ENCODE data around the gene MPZL3. TPM values are rescaled to one million over a fixed set of nuclear protein-coding genes. Genes with fewer than 3 reads are reported as not detected.

MPZL3 gene
- total and polyA plus RNA-seq, 4 donors = 2.5 to 6.9 (median 3.5) TPM

DNA sequence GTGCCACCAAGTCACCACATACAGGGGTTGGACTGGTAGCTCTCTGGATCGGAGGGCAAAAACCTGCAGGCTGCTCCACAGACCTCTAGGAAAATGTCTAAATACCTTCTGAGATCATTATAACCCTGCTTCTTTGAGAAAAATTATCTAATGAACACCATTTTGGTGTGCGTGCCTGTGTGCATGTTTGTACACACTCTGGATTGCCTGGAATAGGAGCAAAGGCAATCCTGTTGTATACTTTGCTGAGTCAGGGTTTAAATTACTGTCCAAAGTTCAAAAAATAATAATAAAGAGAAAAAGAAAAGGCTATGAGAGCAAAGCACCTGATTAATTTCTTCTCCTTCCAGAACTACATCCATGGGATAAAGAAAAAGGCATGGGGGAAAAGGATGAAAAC is 38.4 kb downstream of the MPZL3 start:
- Histone ChIP-seq H3K4me1 (ENCODE audit: control insufficient read depth in 4 of 4, insufficient read depth in 4 of 4, low read length in 3 of 4) (peaks cover 9 to 28% (median 19%) of the 10 kb centered on the region in 4 donors), H3K27me3 (ENCODE audit: control insufficient read depth in 4 of 4, insufficient read depth in 4 of 4, low read length in 3 of 4) (no peaks in the 10 kb centered on the region), H3K27ac (ENCODE audit: low read depth in 1 of 2, low read length in 2 of 2) (peak overlapping the region; percentile 2 to 62), H3K9me3 (ENCODE audit: control insufficient read depth in 4 of 4, low read length in 3 of 4) (no peaks in the 10 kb centered on the region), H3K4me3 (ENCODE audit: low read depth in 1 of 3, low read length in 3 of 3) (no peak overlapping the region), H3K9ac (ENCODE audit: low read depth in 1 of 2, low read length in 2 of 2) (no peak overlapping the region), H3K36me3 (ENCODE audit: control insufficient read depth in 4 of 4, insufficient read depth in 3 of 4, low read depth in 1 of 4, low read length in 3 of 4) (no peaks in the 10 kb centered on the region)
- 55% methylated on average over 2 of the region's 2 CpGs for WGBS
- TF ChIP-seq, protein P1, sequence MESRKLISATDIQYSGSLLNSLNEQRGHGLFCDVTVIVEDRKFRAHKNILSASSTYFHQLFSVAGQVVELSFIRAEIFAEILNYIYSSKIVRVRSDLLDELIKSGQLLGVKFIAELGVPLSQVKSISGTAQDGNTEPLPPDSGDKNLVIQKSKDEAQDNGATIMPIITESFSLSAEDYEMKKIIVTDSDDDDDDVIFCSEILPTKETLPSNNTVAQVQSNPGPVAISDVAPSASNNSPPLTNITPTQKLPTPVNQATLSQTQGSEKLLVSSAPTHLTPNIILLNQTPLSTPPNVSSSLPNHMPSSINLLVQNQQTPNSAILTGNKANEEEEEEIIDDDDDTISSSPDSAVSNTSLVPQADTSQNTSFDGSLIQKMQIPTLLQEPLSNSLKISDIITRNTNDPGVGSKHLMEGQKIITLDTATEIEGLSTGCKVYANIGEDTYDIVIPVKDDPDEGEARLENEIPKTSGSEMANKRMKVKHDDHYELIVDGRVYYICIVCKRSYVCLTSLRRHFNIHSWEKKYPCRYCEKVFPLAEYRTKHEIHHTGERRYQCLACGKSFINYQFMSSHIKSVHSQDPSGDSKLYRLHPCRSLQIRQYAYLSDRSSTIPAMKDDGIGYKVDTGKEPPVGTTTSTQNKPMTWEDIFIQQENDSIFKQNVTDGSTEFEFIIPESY (IDR thresholded peaks at IDR 0.05) = no peak
- no peak for TF ChIP-seq EGR1 (IDR thresholded peaks at IDR 0.05; ENCODE audit: low read depth in 2 of 2)
- TF ChIP-seq SP1 (IDR thresholded peaks at IDR 0.05) = no peak
- TF ChIP-seq, protein P2, sequence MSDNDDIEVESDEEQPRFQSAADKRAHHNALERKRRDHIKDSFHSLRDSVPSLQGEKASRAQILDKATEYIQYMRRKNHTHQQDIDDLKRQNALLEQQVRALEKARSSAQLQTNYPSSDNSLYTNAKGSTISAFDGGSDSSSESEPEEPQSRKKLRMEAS (IDR thresholded peaks at IDR 0.05) = no peak
- TF ChIP-seq, protein P3, sequence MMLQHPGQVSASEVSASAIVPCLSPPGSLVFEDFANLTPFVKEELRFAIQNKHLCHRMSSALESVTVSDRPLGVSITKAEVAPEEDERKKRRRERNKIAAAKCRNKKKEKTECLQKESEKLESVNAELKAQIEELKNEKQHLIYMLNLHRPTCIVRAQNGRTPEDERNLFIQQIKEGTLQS (IDR thresholded peaks at IDR 0.05) = no peak
- no peak for TF ChIP-seq NR2F2 (IDR thresholded peaks at IDR 0.05)
- TF ChIP-seq GABPA (IDR thresholded peaks at IDR 0.05 in 1 of 2, conservative IDR thresholded peaks at IDR 0.05 in 1 of 2) = no peak
- TF ChIP-seq, protein P4, sequence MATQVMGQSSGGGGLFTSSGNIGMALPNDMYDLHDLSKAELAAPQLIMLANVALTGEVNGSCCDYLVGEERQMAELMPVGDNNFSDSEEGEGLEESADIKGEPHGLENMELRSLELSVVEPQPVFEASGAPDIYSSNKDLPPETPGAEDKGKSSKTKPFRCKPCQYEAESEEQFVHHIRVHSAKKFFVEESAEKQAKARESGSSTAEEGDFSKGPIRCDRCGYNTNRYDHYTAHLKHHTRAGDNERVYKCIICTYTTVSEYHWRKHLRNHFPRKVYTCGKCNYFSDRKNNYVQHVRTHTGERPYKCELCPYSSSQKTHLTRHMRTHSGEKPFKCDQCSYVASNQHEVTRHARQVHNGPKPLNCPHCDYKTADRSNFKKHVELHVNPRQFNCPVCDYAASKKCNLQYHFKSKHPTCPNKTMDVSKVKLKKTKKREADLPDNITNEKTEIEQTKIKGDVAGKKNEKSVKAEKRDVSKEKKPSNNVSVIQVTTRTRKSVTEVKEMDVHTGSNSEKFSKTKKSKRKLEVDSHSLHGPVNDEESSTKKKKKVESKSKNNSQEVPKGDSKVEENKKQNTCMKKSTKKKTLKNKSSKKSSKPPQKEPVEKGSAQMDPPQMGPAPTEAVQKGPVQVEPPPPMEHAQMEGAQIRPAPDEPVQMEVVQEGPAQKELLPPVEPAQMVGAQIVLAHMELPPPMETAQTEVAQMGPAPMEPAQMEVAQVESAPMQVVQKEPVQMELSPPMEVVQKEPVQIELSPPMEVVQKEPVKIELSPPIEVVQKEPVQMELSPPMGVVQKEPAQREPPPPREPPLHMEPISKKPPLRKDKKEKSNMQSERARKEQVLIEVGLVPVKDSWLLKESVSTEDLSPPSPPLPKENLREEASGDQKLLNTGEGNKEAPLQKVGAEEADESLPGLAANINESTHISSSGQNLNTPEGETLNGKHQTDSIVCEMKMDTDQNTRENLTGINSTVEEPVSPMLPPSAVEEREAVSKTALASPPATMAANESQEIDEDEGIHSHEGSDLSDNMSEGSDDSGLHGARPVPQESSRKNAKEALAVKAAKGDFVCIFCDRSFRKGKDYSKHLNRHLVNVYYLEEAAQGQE (IDR thresholded peaks at IDR 0.05) = no peak
- TF ChIP-seq FOXA1 (IDR thresholded peaks at IDR 0.05) = peak; percentile 43
- TF ChIP-seq YY1 (IDR thresholded peaks at IDR 0.05) = peak; percentile 21
- TF ChIP-seq, protein P5, sequence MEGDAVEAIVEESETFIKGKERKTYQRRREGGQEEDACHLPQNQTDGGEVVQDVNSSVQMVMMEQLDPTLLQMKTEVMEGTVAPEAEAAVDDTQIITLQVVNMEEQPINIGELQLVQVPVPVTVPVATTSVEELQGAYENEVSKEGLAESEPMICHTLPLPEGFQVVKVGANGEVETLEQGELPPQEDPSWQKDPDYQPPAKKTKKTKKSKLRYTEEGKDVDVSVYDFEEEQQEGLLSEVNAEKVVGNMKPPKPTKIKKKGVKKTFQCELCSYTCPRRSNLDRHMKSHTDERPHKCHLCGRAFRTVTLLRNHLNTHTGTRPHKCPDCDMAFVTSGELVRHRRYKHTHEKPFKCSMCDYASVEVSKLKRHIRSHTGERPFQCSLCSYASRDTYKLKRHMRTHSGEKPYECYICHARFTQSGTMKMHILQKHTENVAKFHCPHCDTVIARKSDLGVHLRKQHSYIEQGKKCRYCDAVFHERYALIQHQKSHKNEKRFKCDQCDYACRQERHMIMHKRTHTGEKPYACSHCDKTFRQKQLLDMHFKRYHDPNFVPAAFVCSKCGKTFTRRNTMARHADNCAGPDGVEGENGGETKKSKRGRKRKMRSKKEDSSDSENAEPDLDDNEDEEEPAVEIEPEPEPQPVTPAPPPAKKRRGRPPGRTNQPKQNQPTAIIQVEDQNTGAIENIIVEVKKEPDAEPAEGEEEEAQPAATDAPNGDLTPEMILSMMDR (IDR thresholded peaks at IDR 0.05; ENCODE audit: low read depth, low read length, missing input control) = no peak
- peak in 1 of 2 donors; percentile 37 for TF ChIP-seq RXRA (IDR thresholded peaks at IDR 0.05)
- TF ChIP-seq FOXA2 (IDR thresholded peaks at IDR 0.05) = peak; percentile 23
- TF ChIP-seq JUND (IDR thresholded peaks at IDR 0.05) = peak in 1 of 2 donors; percentile 44
- TF ChIP-seq HNF4A (conservative IDR thresholded peaks at IDR 0.05) = peak; percentile 39 to 75
- TF ChIP-seq HNF4G (IDR thresholded peaks at IDR 0.05) = no peak
- no peak for TF ChIP-seq RAD21 (IDR thresholded peaks at IDR 0.05)
- no peak for TF ChIP-seq TAF1 (conservative IDR thresholded peaks at IDR 0.05)
- no peak for DNase-seq (ENCODE audit: low spot score)

Data from liver (tissue), 9 donors.